GM12891 (cell line): ENCODE data around the gene FNDC10.
A peak's percentile ranks its signal among the peaks of the same experiment; 100 is the strongest.
"Not testable (repeated sequence)": the region's sequence is repeated elsewhere in the genome, so short reads cannot be mapped to it uniquely, and the experiment has no call there.

Experiments used
- DNase-seq: peaks from one replicate; pipeline ENCODE4 v3.0.0; 2011; ENCODE audit warnings: low spot score; ENCODE audit not compliant: insufficient read length
- FAIRE-seq: peaks from 2 replicates; lab custom pipeline; 2011; peaks lifted over from hg19 to GRCh38; lab: Jason Lieb, UNC
- PAX5 ChIP-seq: IDR thresholded peaks from 2 replicates; pipeline ENCODE4 v1.6.1; 2011; ENCODE audit warnings: low read length, moderate library complexity, mild to moderate bottlenecking; ENCODE audit not compliant: insufficient read depth, severe bottlenecking
- POLR2A ChIP-seq: IDR thresholded peaks from 2 replicates; pipeline ENCODE4 v1.6.1; 2011; ENCODE audit warnings: low read depth, low read length, control low read depth
- POLR2AphosphoS5 ChIP-seq: IDR thresholded peaks from 2 replicates; pipeline ENCODE4 v1.6.1; 2011; ENCODE audit warnings: low read depth, low read length, control low read depth
- POU2F2 ChIP-seq: IDR thresholded peaks from 2 replicates; pipeline ENCODE4 v1.6.1; 2011; ENCODE audit warnings: low read depth, mild to moderate bottlenecking, control low read depth, low read length, moderate library complexity
- SPI1 ChIP-seq: IDR thresholded peaks from 2 replicates; pipeline ENCODE4 v1.6.1; 2011; ENCODE audit warnings: low read depth, low read length, control low read depth
- TAF1 ChIP-seq: IDR thresholded peaks from 2 replicates; pipeline ENCODE4 v1.6.1; 2011; ENCODE audit warnings: low read depth, low read length, control low read depth

The FNDC10 gene

DNA sequence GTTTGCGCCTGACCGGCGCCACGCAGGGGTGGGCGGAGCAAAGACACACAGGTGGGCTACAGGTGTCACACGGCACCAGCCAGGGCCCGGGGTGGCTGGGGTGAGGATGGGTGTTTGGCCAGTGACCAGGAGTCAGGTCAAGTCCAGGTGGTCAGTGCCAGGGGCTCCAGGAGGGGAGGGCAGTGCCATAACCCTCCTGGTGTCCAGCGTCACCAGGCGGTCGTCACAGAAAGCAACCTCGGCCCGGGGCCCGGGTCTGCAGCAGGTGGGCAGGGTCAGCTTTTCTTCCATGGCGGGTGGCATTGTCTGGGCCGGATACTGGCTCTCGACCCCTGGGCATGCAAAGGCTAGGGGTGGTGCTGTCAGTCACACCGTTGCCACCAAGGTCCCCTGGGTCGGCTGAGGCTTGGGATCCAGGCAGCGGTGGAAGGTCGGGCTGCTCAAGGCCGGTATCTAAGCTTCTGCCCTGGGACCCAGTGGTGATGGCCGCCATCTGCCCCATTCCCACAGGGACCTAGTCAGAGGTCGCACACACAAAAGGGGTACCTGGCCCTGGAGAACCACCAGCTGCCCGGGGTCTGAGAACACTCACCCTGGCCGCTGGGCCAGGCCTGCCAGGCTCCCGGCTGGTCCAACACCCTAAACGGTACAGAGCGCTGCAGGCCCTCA, 1.8 kb downstream of the FNDC10 start:
- TF ChIP-seq PAX5 (no peak), SPI1 (no peak), POLR2A (no peak), POU2F2 (no peak), TAF1 (no peak), POLR2AphosphoS5 (no peak)
- DNase-seq, result no peak
- FAIRE-seq, result no peak

DNA sequence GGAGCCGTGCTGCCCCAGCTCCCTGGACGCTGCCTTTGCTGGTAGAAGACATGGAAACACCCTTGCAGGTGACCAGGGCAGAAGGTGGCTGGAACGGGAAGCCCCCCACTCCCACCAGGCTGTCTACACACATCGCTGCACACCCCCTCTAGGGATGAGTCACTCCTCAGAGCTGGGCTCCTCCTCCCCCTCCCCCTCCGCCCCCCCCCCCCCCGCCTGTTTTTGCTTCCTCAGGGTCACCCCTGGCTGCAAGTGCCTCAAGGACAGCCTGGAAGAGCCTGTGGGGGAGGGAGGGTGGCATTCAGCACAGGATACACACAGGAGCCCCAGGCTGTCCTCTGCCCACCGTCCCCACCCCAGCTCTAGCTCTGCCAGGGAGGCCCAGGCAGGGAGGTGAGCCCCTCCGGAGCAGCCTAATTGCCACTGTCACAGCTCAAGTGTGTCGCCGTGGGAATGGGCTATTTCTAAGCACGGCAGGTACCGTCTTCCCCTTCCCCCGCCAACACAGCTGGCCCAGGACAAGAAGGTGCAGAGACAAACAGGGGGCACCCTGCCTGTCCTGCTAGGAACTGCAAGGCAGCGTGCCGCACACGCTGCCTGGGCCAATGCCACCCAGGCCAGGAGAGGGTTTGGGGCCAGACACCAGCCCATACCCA, 2.5 kb downstream of the FNDC10 start:
- peak; percentile 35 for TF ChIP-seq PAX5
- TF ChIP-seq TAF1, result no peak
- TF ChIP-seq POLR2AphosphoS5, result no peak
- FAIRE-seq (peak; percentile 13), DNase-seq (peak; percentile 46)

DNA sequence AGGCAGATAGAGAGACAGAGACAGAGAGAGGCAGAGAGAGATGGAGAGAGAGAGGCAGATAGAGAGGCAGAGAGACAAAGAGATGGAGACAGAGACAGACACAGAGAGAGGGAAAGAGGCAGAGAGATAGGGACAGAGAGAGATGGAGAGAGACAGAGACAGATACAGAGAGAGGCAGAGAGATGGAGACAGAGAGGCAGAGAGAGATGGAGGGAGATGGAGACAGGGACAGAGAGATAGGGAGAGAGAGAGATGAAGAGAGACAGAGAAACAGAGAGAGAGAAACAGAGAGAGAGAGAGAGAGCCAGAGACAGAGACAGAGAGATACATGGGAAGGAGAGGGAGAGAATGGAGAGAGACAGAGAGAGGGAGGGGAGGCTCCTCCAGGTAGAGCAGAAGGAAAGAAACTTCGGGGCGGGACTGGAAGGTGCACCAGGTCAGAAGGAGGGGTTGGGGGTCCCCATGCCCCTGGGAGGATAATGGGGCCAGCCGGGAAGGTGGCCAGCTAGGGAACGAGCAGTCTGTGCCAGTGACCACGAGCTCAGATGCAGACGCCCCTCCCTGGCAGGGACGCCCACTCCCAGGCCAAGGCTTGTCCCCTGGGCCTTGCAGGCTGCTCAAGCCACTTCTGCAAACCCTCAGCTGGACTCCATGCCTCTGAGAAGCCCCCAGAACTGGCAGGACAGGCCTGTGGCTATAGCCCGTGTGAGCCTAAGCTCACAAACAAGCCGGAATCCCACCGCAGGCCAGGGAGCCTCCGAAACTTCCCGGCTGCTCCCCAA, 3.3 kb downstream of the FNDC10 start:
- TF ChIP-seq POLR2A (no peak), TAF1 (no peak), PAX5 (no peak), SPI1 (no peak)
- no peak for DNase-seq
- no peak for FAIRE-seq

DNA sequence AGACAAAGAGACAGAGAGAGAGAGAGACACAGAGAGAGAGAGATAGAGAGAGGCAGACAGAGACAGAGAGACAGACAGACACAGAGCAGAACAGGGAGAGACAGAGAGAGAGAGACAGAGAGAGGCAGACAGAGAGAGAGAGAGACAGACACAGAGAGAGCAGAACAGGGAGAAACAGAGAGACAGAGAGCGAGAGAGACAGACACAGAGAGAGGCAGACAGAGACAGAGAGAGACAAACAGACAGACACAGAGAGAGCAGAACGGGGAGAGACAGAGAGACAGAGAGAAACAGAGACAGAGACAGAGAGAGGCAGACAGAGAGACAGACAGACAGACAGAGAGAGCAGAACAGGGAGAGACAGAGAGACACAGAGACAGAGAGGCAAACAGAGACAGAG, 4.6 kb downstream of the FNDC10 start:
- not testable (repeated sequence) for FAIRE-seq

DNA sequence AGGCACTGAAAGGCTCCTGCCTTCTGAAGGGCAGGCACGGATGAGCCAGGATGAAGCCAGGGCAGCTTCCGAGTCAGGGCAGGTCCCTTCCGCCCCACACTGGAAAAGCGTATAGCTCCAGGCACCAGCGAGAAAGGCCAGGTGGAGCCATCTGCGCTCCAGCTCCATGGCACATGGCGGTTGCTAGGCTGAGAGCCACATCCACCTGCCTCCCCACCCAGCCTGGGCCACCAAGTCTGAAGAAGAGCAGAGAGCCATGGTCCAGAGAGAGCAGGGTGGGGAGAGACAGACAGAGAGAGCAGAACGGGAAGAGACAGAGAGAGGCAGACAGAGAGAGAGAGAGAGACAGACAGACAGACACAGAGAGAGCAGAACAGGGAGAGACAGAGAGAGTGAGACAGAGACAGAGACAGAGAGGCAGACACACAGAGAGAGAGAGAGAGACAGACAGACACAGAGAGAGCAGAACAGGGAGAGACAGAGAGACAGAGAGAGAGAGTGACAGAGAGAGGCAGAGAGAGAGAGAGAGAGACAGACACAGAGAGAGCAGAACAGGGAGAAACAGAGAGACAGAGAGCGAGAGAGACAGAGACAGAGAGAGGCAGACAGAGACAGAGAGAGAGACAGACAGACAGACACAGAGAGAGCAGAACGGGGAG, 5.2 kb downstream of the FNDC10 start:
- no peak for DNase-seq
- TF ChIP-seq POLR2A (no peak), POLR2AphosphoS5 (no peak), SPI1 (no peak), POU2F2 (no peak), PAX5 (no peak), TAF1 (no peak)

More for the DNA sequence above, 4.6 kb downstream of the FNDC10 start:
- not testable (repeated sequence) for DNase-seq

DNA sequence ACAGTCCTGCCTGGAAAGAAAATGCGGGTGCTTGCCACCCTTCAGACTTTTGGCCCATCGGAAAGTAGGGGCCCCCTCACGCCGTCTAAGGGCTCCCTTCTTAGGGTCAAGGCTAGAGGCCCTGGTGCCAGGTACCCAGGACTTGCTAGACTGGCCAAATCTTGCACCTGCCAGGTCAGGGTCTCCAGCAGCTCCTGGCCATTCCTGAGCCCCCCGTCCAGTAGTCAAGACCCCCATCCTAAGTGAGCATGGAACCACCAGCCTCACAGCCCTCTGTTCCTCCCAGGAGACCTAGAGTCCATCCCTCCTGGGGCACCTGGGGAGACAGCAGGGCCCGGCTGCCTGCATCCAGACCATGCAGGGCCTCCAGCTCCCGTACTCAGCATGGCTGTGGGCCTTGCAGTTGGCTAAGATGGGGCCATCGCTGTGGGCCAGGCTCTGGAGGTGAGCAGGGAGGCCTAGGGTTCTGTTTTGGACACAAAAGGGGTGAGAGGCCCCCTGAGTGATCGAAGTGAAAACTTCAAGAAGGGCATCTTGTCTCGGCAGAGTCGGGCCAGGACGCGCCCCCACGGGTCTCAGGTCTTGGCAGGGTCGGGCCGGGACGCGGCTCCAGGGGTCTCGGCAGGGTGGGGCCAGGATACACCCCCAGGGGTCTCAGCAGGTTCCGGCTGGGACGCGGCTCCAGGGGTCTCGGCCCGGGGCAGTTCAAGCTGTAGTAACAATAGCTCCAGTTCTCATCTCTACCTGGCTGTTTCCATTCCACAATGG, 5.9 kb downstream of the FNDC10 start:
- TF ChIP-seq PAX5 (no peak), POLR2A (no peak), TAF1 (no peak), POLR2AphosphoS5 (no peak), SPI1 (no peak), POU2F2 (no peak)
- no peak for DNase-seq
- FAIRE-seq, result no peak

More for the DNA sequence above, 5.2 kb downstream of the FNDC10 start:
- FAIRE-seq, result no peak

DNA sequence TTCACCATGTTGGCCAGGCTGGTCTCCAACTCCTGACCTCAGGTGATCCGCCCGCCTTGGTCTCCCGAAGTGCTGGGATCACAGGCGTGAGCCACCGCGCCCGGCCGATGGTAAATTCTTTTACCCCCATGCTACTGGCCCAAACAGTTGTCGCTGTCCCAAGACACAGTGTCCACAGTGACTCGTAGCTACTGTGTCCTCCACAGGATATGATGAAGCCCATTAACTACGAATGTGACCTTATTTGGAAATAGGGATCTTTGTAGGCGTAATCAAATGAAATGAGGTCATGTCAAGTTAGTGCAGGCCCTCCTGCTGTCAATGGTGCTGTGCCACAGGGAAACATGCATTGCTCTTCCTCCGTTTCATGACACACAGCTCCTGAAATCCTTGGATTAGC, 8.5 kb downstream of the FNDC10 start:
- no peak for TF ChIP-seq POLR2A
- no peak for TF ChIP-seq TAF1
- no peak for TF ChIP-seq SPI1
- TF ChIP-seq POU2F2, result no peak
- TF ChIP-seq PAX5, result no peak
- TF ChIP-seq POLR2AphosphoS5, result no peak
- FAIRE-seq (no peak), DNase-seq (no peak)

DNA sequence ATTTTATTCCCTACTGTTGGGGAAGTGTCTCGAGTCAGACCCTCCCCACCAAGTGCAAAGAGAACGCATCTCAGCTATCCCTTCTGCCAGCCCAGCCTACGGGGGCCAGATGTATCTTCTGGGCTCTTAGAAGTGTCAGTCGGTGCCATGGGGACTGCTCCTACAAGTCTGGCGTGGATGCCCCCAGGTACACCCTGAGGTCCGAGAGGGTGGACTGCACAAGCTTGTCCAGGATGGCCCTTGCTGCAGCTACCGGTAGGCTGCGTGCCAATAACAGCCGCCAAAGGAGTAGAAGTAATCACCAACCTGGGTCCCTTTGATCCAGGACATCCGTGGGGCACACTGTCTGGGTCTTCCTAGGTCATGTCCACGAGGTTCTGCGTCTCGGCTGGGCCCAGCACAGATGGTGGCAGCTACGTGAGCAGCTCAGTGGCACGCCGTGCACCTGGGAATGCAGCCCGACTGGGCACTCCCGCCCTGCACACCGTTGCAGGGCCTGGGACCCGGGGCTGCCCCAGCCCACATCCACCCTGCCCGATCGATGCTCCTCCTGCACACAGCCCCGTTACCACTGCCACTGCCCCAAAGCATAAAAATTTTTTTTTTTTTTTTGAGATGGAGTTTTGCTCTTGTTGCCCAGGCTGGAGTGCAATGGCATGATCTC, 16.5 kb downstream of the FNDC10 start:
- FAIRE-seq (no peak), DNase-seq (no peak)
- no peak for TF ChIP-seq POLR2AphosphoS5
- no peak for TF ChIP-seq TAF1
- no peak for TF ChIP-seq POU2F2
- TF ChIP-seq POLR2A, result no peak
- no peak for TF ChIP-seq SPI1
- TF ChIP-seq PAX5, result no peak

DNA sequence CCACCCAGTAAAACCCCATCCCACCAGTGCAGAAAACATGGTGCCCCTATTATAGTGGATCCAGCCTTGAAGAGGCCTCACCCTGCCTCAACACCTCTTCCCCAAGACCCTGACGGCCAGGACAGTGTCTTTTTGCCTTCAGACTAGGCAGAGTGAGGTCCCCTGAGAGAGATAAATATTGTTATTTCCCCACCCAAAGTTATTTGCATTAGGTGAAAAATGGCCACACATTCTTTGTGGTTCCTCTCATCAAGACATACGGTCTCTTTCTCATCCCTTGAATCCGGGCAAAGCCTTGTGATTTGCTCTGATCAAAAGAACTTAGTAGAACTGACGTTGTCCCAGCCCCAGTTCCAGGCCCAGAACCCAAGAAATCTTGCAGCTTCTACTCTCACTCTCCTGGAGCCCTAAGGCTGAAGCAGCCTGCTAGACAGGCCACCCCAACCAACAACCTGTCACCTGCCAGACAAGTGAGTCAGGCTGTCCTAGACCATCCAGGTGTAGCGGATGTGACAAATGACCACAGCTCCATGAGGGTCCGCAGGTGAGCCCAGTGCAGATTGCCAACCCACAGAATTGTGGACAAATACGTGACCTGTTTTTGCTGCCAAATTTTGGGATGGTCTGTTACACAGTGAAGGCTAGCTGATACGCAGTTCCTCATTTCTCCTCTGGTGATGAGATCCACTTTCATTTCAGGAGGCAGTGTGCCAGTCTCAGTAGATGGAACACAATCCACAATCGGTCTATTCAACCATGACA, 17.2 kb downstream of the FNDC10 start:
- TF ChIP-seq SPI1 (peak; percentile 75), TAF1 (no peak)
- FAIRE-seq (no peak), DNase-seq (no peak)
